Activated CD8-positive, alpha-beta memory T cell treated with anti-CD3 and anti-CD28 coated beads for 4 hours (primary cell): ENCODE results near the gene NLGN1.

Experiments
- DNase-seq, 2 donors: peaks; one replicate each; pipeline ENCODE4 v3.0.0-alpha.2; 2020; ENCODE audit warnings: low read depth in 2 of 2

The NLGN1 gene

GRCh38 chr3:173838644-173839043 is 441.1 kb downstream of the NLGN1 start:
- DNase-seq: no peak

GRCh38 chr3:173839859-173840258 is 442.3 kb downstream of the NLGN1 start:
- DNase-seq: no peak

- DNase-seq: no peak
Observed at GRCh38 chr3:173841334-173841733, 443.8 kb downstream of the NLGN1 start.

- no peak for DNase-seq
Observed at GRCh38 chr3:173843060-173843459, 445.5 kb downstream of the NLGN1 start.

- no peak for DNase-seq
Observed at GRCh38 chr3:173846584-173846983, 449.0 kb downstream of the NLGN1 start.

- DNase-seq: no peak
Observed at GRCh38 chr3:173849489-173849888, 451.9 kb downstream of the NLGN1 start.

GRCh38 chr3:173857154-173857553 is 459.6 kb downstream of the NLGN1 start:
- DNase-seq: no peak

GRCh38 chr3:173862701-173863100 is 465.2 kb downstream of the NLGN1 start:
- DNase-seq: no peak

- no peak for DNase-seq
Observed at GRCh38 chr3:173863551-173863950, 466.0 kb downstream of the NLGN1 start.

GRCh38 chr3:173865900-173866498 is 468.5 kb downstream of the NLGN1 start:
- no peak for DNase-seq

- DNase-seq: no peak
Observed at GRCh38 chr3:173869766-173870165, 472.2 kb downstream of the NLGN1 start.

GRCh38 chr3:173870976-173871375 is 473.4 kb downstream of the NLGN1 start:
- no peak for DNase-seq

GRCh38 chr3:173875790-173876189 is 478.2 kb downstream of the NLGN1 start:
- DNase-seq: no peak

GRCh38 chr3:173876476-173876875 is 478.9 kb downstream of the NLGN1 start:
- no peak for DNase-seq

GRCh38 chr3:173887888-173888287 is 490.3 kb downstream of the NLGN1 start:
- no peak for DNase-seq

GRCh38 chr3:173889596-173889995 is 492.1 kb downstream of the NLGN1 start:
- DNase-seq: no peak

- no peak for DNase-seq
Observed at GRCh38 chr3:173890091-173890490, 492.5 kb downstream of the NLGN1 start.

GRCh38 chr3:173891272-173892100 is 493.9 kb downstream of the NLGN1 start:
- no peak for DNase-seq

- DNase-seq: no peak
Observed at GRCh38 chr3:173892547-173892946, 495.0 kb downstream of the NLGN1 start.

- DNase-seq: no peak
Observed at GRCh38 chr3:173893066-173893465, 495.5 kb downstream of the NLGN1 start.

GRCh38 chr3:173893835-173894234 is 496.3 kb downstream of the NLGN1 start:
- DNase-seq: no peak

GRCh38 chr3:173897631-173898030 is 500.1 kb downstream of the NLGN1 start:
- no peak for DNase-seq

GRCh38 chr3:173901649-173902048 is 504.1 kb downstream of the NLGN1 start:
- no peak for DNase-seq
